ENCODE measurements around the gene CYP27C1.

The CYP27C1 gene

DNA sequence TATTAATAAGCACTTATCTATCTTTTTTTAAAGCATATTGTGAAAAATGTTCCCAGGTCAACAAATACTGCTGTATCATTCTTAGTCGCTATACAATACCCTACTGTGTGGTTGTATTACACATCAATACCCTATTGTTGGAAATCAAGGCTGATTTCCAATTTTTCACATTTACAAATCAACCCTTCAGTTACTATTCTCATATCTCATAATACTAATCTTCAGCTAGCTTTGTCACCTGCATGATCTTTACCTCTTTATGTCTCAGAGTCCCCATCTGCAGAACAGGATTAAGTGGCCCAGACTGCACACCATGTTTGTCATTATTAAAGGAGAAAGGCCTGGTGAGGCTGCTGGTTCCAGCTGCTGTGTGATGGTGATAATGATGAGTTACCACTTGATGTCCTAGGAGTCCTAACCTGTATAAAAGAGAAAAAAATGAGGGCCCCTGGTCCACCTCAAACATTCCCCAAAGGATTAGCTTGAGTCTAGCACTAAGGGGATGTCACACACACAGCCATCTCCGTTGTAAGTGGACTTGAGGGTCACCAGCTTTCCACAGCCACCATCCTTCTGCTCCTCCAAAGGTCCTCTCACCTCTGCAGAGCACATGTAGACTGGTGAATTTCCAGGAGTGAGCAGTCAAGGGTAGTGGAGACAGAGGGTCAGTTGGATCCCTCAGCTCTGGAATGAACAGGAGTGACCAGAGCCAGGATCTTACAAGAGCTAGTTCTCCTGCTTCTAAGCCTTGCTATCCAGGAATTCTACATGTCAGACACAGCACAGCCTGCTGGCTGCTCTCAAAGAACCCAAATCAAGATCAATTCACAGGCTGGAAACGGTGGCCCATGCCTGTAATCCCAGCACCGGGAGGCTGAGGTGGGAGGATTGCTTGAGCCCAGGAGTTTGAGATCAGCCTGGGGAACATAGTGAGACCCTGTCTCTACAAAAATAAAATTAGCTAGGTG is 77.2 kb downstream of the CYP27C1 start:
- Mint-ChIP-seq H3K27ac (no peak overlapping the region), H3K4me1 (no peaks in the 10 kb centered on the region), H3K27me3 (peaks cover 9% of the 10 kb centered on the region), H3K4me3 (no peak overlapping the region), H3K9me3 (no peaks in the 10 kb centered on the region)
- ATAC-seq (no peak), DNase-seq (no peak)

DNA sequence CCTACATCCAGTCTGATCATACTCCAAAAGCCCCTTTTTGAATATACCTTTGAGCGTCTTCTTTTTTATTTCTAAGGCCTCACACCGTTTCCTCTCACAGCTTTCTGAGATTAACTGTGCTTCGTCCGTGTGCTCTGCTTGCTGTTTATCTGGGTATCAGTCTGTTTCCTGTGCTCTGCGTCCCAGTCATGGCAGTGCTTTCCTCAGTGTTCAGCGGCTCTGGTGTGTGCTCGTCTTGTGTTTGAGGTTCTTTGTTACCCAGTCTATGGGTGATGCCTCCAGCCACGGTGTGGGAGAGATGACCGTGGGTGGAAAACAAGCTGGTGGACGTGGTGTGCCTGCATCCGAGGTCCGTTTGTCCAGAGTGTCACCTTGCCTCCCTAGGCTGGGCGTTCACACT is 79.6 kb downstream of the CYP27C1 start:
- DNase-seq = no peak
- Mint-ChIP-seq H3K27ac (no peak overlapping the region), H3K4me1 (no peaks in the 10 kb centered on the region), H3K4me3 (no peak overlapping the region), H3K27me3 (peaks cover 9% of the 10 kb centered on the region), H3K9me3 (no peaks in the 10 kb centered on the region)
- no peak for ATAC-seq

DNA sequence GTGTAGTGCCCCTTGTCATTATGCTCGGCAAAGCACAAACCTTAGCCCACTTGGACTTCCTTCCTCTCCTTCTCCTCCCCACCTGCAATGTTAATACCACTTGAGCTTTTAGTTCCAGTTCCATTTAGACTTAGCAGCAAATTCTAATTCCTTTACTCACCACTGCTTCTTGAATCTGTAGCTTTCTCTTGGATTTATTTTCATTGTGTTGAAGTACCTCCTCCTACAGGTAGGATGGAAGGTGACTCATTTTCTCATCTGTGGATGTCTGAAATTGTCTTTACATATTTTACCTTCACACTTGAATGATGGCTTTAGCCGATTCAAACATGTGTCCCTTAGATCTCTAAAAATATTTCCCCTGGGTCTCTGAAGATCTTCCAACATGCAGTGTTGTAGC is 80.3 kb downstream of the CYP27C1 start:
- ATAC-seq = no peak
- DNase-seq = no peak
- peaks cover 9% of the 10 kb centered on the region for H3K27me3 Mint-ChIP-seq
- H3K27ac Mint-ChIP-seq = no peak overlapping the region
- no peak overlapping the region for H3K4me3 Mint-ChIP-seq
- H3K9me3 Mint-ChIP-seq = no peaks in the 10 kb centered on the region
- H3K4me1 Mint-ChIP-seq = no peaks in the 10 kb centered on the region

DNA sequence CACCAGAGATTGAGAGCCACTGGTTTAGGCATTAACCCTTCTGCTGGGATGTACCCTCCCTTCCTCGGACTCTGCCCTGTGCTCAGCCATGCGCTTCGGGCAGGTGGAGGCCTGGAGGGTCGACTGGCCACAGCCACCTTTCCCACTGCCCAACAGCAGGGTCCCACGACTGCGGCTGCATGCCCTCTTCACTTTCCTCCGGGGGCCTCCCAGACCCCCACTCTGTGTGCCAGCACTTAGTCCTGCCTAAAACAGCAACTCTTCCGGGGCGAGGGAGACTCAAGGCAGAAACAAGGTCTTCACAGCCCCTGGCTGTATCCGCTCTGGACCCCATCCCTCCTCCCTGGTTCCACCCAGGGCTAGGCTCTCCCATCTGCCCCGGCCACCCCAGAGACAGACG is 81.8 kb downstream of the CYP27C1 start:
- ATAC-seq = peak; percentile 27
- no peaks in the 10 kb centered on the region for H3K4me1 Mint-ChIP-seq
- no peak for DNase-seq
- H3K27me3 Mint-ChIP-seq = peaks cover 9% of the 10 kb centered on the region
- no peaks in the 10 kb centered on the region for H3K9me3 Mint-ChIP-seq
- no peak overlapping the region for H3K4me3 Mint-ChIP-seq
- no peak overlapping the region for H3K27ac Mint-ChIP-seq

DNA sequence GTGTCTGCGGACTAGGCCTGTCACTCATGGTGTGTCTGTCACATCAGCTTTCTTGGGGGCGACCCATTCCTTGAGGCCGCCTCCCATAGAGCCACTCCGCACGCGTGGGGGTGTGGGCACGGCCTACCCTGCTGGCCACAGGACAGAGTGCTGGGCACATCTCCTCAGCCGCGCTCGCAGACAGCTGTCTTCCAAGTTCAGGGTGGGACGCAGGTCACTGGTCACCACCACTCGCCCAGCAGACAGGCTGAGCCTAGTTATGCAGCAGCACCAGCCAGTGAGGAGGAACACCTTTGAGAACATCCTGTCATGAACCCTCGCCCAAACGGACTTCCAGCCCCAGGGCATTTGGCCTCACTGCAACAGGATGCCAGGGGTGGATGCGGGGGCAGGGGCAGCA is 82.4 kb downstream of the CYP27C1 start:
- Mint-ChIP-seq H3K4me1 (no peaks in the 10 kb centered on the region), H3K27me3 (peaks cover 9% of the 10 kb centered on the region), H3K27ac (no peak overlapping the region), H3K9me3 (no peaks in the 10 kb centered on the region), H3K4me3 (no peak overlapping the region)
- ATAC-seq (peak; percentile 23), DNase-seq (no peak)

DNA sequence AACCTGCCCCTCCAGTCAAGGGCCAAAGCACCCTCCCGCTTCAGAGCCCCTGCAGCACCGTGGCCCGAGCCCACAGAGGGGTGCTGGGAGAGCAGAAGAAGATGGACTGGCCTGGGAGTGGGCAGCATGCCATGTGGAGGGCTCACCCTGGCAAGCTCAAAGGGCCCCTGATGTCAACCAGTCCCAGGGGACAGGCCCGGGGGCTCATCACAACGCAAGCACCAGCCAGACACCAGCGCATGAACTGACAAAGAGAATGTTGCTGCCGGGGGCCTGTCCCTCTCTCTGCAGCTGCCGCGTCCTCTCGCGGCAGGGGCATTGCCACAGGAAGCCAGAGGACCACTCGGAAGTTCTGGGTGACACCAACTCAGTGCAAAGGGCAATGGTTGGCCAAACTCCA is 82.9 kb downstream of the CYP27C1 start:
- ATAC-seq = no peak
- Mint-ChIP-seq H3K4me3 (no peak overlapping the region), H3K9me3 (no peaks in the 10 kb centered on the region), H3K4me1 (no peaks in the 10 kb centered on the region), H3K27ac (no peak overlapping the region), H3K27me3 (peaks cover 9% of the 10 kb centered on the region)
- DNase-seq = no peak

DNA sequence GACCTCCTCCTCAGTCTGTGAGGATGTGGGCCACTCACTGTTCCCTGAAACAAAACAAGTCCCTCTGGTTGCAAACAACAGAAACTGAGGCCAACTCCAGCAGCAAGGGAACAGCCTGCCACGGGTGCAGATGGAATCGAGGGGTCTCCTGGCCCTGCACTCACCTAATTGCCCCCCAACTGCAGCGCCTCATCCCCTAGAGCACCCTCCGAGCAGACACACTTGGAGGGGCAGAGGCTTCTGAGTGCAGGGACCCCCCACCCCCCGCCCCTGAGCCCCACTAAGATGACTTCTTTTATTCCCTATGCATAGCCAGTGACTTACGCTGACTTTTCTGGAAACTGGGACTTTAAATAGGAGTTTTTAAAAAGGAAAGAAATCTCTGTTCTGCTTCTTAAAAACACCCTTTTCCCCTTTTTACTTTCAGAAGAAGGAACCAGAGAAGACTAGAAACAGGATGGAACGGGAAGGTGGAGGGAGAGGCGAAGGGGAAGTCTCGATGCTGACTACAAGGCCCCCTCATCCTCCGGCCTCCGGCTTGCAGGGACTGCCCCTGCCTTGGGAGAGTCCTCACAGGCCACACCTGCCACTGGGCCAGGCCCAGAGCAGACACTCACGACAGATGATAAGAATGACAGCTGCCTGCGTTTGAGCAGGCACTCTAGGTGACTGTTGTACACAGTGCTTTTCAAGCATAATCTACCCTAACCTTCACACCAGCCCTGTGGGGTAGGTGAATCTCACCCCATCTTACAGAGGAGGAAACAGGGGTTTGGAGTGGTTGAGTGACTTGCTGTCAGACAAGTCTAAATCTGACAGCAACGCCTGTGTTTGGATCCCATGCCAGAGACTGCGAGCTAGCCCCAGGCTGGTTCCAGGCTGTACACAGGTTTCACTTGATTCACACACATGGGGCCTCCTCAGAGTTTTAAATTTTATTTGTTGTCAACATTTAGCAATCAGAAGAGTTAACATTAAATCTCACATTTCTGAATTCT is 85.0 kb downstream of the CYP27C1 start:
- no peaks in the 10 kb centered on the region for H3K4me1 Mint-ChIP-seq
- no peak for DNase-seq
- ATAC-seq = no peak
- no peak overlapping the region for H3K4me3 Mint-ChIP-seq
- peak overlapping the region in 1 of 2 donors; percentile 77 for H3K27ac Mint-ChIP-seq
- no peaks in the 10 kb centered on the region for H3K27me3 Mint-ChIP-seq
- H3K9me3 Mint-ChIP-seq = no peaks in the 10 kb centered on the region

DNA sequence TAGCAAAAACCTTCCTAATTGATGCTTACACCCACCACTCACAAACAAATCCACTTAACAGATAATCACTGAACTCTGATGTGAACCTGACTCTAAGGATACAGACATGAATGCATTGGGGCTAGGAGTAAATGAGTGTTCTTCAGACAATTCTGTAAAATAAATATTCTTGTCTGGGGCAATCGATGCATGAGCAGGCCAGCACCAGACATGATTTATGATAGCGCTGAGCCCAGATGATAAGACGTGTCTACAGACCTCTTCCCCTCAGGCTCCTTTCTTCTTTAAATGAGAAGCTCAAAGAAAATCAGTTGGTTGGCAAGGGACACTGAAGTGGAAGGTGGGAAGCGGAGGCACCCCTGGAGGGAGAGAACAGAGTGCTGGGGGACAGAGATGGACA is 85.9 kb downstream of the CYP27C1 start:
- no peak for ATAC-seq
- Mint-ChIP-seq H3K4me3 (no peak overlapping the region), H3K27me3 (no peaks in the 10 kb centered on the region), H3K9me3 (no peaks in the 10 kb centered on the region), H3K27ac (peak overlapping the region in 1 of 2 donors; percentile 69), H3K4me1 (no peaks in the 10 kb centered on the region)
- no peak for DNase-seq

Measured in stimulated activated naive CD8-positive, alpha-beta T cell treated with anti-CD3 and anti-CD28 coated beads, Interleukin-15, amount 100 ng/mL, for 72 hours (primary cell).